SIG-M5 treated with dmso at 0.1 percent for 504 hours (cell line): Measurements from ENCODE around the gene SDHAF3.

Experiments used
- DNase-seq: peaks from one replicate; lab custom pipeline; 2025; ENCODE audit not compliant: unreplicated experiment; lab: John Stamatoyannopoulos, UW

The SDHAF3 gene

DNA sequence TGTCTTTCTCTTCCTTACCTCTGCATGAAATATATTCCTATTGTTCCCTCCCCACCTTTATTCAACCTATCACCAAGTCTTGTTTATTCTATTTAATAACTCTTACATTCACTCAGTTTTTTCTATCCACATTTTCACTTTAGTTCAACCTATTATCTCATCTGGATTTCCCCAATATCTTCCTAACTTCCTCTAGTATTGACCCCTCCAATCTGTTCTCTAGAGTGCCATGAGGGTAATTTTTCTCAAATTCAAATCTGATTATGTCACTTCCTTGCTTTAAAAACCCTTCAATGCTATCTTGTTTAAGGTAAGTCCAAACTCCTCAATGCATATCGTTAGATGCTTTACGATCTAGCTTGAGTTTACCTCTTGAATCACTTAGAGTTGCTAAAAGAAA lies 86.5 kb downstream of the SDHAF3 start:
- no peak for DNase-seq

DNA sequence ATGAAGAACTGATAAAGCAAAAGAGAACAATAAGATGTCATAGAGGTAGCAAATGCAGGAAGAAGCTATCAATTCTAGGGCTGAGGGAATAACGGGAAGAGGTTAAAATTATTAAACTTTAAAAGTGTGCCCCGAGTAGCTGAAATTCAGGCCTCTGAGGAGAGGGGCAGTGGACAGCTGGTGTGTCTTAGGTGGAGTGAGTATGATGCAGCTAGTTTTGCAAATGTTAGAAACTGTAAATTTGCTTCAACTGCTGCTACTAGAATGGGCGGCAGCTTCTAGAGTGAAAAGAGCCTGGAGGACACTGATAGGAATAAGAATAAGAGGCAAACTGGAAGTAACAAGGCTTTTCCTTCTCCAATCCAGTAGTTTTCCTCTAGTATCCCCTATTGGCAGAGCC lies 87.3 kb downstream of the SDHAF3 start:
- no peak for DNase-seq

DNA sequence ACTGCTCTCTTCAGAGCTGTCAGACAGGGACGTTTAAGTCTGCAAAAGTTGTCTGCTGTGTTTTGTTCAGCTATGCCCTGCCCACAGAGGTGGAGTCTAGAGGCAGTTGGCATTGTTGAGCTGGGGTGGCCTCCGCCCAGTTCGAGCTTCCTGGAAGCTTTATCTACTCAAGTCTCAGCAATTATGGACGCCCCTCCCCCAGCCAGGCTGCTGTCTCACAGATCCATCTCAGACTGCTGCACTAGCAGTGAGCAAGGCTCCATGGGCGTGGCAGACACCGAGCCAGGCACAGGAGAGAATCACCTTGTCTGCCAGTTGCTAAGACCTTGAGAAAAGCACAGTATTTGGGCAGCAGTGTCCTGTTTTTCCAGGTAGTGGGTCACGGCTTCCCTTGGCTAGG lies 98.1 kb downstream of the SDHAF3 start:
- DNase-seq: no peak

DNA sequence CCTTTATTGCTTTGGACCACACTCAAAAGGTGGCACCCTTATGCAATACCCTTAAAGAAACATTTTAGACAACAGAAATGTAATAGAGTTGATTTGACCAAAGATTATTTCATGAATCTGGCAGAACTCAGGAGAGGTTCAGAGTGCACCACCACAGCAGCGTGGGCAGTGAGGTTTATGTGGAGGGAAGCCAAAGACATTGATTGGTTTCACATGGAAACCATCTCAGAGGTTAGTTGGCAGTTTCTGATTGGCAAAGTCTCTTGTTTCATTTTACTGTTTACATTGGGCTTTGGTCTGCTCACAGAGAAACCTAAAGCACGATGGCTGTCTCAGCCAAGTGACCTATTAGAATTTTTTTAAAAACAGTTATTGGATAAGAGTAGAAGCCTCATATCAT lies 101.3 kb downstream of the SDHAF3 start:
- DNase-seq: no peak

DNA sequence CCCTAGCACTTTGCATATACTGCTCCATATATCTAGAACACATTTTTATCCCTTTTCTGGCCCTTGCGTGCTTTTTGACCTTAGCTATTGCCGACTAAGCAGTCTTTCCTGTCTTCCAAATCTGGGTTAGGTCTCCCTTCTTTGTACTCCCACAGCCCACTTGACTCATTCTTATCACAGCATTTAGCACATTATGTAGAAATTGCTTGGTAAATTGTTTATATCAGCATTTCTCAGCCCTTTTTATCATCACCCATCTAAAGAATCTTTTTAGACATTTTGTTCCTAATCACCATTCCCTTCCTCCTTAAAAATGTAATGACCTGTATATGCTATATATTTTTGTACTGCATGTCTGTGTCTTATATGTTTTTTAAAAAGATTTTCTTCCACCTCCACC lies 101.7 kb downstream of the SDHAF3 start:
- DNase-seq: no peak

DNA sequence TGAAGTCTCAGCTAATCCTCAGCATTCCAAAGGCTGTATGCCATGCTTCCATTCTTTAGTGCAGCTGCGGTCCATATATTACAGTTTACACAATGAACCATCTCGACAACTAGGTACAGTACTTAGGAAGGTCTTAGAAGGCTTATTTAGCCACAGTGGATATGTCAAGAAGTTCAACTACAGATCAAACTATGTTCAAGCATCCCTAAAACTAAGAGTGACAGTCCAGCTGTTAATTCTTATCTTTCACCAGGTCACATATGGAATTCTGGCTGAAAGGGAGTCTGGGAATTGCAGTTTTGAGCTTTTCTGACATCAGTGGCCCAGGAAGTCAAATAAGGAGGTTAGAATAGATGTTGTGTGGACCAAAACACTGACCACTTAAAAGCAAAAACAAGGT lies 106.8 kb downstream of the SDHAF3 start:
- DNase-seq: no peak

DNA sequence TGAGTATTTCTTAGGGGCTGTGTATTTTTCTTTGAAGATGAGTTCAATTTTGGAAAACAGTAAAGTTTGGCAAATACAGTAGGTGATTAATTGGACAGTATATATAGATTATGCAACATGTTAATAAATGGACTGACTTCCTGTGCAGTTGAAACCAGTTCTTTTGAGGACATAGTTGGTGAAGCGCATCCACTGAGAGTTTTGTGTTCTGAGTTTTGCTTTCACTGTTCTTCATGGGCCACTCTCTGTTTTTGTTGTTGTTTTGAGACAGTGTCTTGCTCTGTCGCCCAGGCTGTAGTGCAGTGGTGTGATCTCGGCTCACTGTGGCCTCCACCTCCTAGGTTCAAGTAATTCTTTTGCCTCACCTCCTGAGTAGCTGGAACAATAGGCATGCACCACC lies 109.0 kb downstream of the SDHAF3 start:
- DNase-seq: no peak
